ENCODE results near the gene PATJ. TPM values are rescaled to one million over a fixed set of nuclear protein-coding genes. Genes with fewer than 3 reads are reported as not detected.

Gene PATJ
- total RNA-seq, 1 donor: 8.4 TPM

GRCh38 chr1:62090016-62090415 lies 347.7 kb downstream of the PATJ start:
- no peak overlapping the region for H3K4me3 ChIP-seq (ENCODE audit: low read depth, low read length)

GRCh38 chr1:62092110-62092509 lies 349.8 kb downstream of the PATJ start:
- H3K4me3 ChIP-seq (ENCODE audit: low read depth, low read length): no peak overlapping the region
- TF ChIP-seq, protein P1, sequence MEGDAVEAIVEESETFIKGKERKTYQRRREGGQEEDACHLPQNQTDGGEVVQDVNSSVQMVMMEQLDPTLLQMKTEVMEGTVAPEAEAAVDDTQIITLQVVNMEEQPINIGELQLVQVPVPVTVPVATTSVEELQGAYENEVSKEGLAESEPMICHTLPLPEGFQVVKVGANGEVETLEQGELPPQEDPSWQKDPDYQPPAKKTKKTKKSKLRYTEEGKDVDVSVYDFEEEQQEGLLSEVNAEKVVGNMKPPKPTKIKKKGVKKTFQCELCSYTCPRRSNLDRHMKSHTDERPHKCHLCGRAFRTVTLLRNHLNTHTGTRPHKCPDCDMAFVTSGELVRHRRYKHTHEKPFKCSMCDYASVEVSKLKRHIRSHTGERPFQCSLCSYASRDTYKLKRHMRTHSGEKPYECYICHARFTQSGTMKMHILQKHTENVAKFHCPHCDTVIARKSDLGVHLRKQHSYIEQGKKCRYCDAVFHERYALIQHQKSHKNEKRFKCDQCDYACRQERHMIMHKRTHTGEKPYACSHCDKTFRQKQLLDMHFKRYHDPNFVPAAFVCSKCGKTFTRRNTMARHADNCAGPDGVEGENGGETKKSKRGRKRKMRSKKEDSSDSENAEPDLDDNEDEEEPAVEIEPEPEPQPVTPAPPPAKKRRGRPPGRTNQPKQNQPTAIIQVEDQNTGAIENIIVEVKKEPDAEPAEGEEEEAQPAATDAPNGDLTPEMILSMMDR (IDR thresholded peaks at IDR 0.05; ENCODE audit: insufficient read depth, low read length): no peak
- DNase-seq (ENCODE audit: low read depth): no peak

More at GRCh38 chr1:62090016-62090415, 347.7 kb downstream of the PATJ start:
- TF ChIP-seq, protein P1 (IDR thresholded peaks at IDR 0.05; ENCODE audit: insufficient read depth, low read length): no peak
- DNase-seq (ENCODE audit: low read depth): no peak

DNA sequence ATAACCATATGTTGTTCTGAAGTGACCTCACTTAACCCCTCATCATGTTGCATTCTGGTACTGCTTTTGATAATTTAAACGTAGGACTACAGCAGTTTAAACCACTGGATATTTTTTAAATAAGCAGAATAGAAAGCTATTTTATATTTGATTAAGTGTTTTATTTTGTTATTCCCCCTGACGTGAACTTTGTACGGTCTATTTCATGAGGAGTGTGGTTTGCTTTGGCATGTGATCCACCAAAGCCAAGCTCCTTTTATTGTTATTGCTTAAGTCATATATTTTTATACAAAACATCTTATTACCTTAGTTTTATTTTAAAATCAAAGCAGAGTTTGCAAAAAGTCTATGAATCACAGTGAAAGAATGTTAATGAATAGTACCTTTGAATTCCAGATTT lies 351.0 kb downstream of the PATJ start:
- no peak for DNase-seq (ENCODE audit: low read depth)
- TF ChIP-seq, protein P1 (IDR thresholded peaks at IDR 0.05; ENCODE audit: insufficient read depth, low read length): no peak

GRCh38 chr1:62097464-62097863 lies 355.2 kb downstream of the PATJ start:
- no peak for DNase-seq (ENCODE audit: low read depth)
- H3K4me3 ChIP-seq (ENCODE audit: low read depth, low read length): no peak overlapping the region
- TF ChIP-seq, protein P1 (IDR thresholded peaks at IDR 0.05; ENCODE audit: insufficient read depth, low read length): no peak

More for the DNA sequence above, 351.0 kb downstream of the PATJ start:
- no peak overlapping the region for H3K4me3 ChIP-seq (ENCODE audit: low read depth, low read length)

DNA sequence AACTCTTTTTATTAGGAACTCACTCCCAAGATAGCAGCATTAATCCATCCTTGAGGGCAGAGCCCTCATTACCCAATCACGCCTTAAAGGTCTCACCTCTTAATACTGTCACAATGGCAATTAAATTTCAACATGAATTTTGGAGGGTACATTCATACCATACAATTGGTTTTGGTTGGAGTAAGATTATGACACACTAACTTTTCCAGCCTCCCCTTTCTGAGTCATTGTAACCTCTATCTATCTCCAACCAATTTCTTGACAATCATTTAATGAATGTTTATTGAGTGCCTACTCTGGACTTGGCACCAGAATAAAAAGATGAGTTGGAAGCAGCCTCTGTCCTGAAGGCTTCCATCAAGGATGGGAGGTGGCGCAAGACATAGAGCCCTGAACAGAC lies 358.2 kb downstream of the PATJ start:
- DNase-seq (ENCODE audit: low read depth): no peak
- H3K4me3 ChIP-seq (ENCODE audit: low read depth, low read length): no peak overlapping the region
- TF ChIP-seq, protein P1 (IDR thresholded peaks at IDR 0.05; ENCODE audit: insufficient read depth, low read length): no peak

DNA sequence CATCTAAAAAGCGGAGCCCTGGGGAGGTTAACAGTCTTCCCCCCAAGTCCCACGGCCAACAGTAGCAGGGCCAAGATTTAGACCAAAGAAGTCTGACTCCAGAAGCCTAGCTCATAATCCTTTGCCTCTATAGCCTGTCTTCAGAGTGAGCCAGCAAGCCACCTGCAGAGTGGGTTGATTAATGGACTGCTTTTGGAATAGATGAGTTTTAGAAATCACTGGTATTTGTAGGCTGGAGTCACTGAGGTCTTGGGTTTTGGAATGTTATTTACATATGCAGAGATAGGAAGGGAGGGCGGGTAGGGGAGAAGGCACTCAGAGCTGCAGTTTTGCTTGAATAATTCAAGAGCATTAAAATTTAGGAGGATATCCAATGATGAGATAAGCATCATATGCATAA lies 361.6 kb downstream of the PATJ start:
- TF ChIP-seq, protein P1 (IDR thresholded peaks at IDR 0.05; ENCODE audit: insufficient read depth, low read length): no peak
- no peak overlapping the region for H3K4me3 ChIP-seq (ENCODE audit: low read depth, low read length)
- no peak for DNase-seq (ENCODE audit: low read depth)

GRCh38 chr1:62107923-62108322 lies 365.6 kb downstream of the PATJ start:
- no peak overlapping the region for H3K4me3 ChIP-seq (ENCODE audit: low read depth, low read length)
- no peak for DNase-seq (ENCODE audit: low read depth)
- TF ChIP-seq, protein P1 (IDR thresholded peaks at IDR 0.05; ENCODE audit: insufficient read depth, low read length): no peak

Measured in fibroblast of the aortic adventitia (primary cell).